Measurements from ENCODE around the gene BANF1.

The BANF1 gene

DNA sequence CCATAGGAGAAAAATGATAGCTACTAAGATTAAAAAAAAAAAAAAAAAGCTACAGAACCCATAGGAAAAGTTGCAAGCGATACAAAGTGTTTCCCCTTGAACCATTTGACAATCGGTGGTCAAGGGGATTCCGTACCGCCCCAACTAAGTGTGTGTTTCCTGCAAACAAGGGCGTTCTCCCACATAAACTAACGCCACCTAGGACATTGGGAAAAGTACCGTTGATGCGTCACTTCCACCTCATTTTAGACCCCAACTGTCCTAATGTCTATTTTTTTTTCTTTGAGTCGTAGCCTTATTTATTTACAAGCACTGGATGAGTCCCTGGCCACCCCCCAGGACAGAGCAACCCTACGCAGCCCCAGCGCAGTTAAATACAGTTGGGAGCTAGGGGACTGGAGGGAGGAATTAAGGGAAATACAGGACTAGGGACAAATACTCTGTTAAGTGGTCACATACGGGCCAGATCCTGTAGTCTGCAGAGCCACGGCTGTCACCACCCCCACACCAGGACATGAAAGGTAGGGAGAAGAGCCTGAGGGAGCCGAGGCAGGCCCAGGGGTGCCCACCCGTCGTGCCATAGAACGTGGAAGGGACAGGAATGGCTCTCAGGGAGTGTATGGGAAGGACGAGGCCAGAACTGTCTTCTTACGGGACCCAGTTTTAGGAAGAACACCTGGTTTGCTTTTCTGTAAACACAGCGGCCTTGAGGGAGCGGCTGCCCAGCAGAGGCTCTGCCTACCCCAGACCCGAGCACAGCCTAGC lies 19.3 kb upstream of the BANF1 start:
- ChIA-PET POLR2A (no interaction called here), CTCF (interaction anchor here (1.0 to 17.1 kb wide), 4 partner anchors 39 to 164 kb away, joined by 3 to 287 read pairs (median 3); partner anchors contain the start of genes CCDC85B, CTSW and FIBP)
- no peak for DNase-seq (ENCODE audit: extremely low spot score)
- no peak for TF ChIP-seq CTCF (IDR thresholded peaks at IDR 0.05; ENCODE audit: control extremely low read depth, extremely low read depth, low read depth, missing control alignments)

DNA sequence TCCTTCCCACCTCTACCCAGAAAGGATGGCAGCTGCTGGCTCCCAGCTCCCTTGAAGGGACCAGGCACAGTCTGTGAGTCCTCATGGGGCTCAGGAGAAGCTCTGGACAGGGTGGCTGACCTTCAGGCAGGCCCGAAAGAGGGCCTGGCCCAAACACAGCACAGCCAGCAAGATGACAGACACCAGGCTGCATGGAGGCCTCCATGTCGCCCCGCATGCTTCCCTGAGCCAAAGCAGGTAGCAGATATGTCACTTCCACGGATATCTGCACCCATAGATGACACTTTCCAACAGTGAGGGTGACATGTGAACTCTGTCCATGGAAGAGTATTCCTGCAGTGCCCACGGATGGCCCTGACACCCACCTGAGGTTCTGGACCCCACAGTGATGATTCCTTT lies 18.7 kb upstream of the BANF1 start:
- no peak for DNase-seq (ENCODE audit: extremely low spot score)
- TF ChIP-seq CTCF (IDR thresholded peaks at IDR 0.05; ENCODE audit: control extremely low read depth, extremely low read depth, low read depth, missing control alignments): no peak
- ChIA-PET CTCF (interaction anchor here (1.0 to 17.1 kb wide), 4 partner anchors 39 to 203 kb away, joined by 3 to 287 read pairs (median 8); partner anchors contain the start of genes AP5B1, CCDC85B, CTSW and FIBP), POLR2A (no interaction called here)

- no peak for DNase-seq (ENCODE audit: extremely low spot score)
- POLR2A ChIA-PET: no interaction called here
- no peak for TF ChIP-seq CTCF (IDR thresholded peaks at IDR 0.05; ENCODE audit: control extremely low read depth, extremely low read depth, low read depth, missing control alignments)
- CTCF ChIA-PET: interaction anchor here (17.1 kb wide), 1 partner anchor 103 kb away, joined by 287 read pairs; the partner anchor contains the start of genes CCDC85B, CTSW and FIBP
These were observed 15.0 kb upstream of the BANF1 start for GRCh38 chr11:65987336-65987735.

DNA sequence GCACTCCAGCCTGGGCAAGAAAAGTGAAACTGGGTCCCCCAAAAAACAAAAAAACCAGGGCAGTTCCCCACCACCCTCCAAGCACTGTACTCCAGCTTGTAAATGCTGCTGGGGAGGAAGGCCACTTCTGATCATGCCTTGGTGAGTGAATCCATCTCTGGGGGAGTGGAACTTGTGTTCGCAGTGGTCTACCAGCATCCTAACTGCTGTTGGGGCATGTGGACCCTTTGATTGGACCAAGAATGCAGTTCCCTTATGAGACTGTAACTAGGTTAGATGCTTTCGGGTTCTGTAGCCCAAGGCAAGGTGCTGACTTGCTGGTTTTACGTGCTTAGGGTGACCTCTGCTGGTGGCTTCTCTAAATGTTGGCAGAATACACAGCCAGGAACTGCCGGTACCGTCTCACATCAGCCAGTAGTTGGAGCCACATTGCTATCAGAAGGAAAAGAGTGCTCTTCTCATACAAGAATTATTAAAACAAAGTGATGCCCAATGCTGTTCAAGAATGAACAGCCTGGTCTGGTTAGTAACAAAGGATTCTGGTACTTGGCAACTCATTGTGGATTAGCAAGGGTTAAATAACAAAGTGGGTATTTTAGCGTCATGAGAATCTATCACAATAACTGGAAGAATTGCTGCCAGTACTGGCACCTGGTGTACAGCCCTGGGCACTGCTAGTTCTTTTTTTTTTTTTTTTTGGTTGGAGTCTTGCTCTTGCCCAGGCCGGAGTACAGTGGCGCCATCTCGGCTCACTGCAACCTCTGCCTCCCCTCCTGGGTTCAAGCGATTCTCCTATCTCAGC lies 13.3 kb upstream of the BANF1 start:
- POLR2A ChIA-PET: no interaction called here
- DNase-seq (ENCODE audit: extremely low spot score): peak; percentile 91
- CTCF ChIA-PET: interaction anchor here (0.6 to 17.1 kb wide), 23 partner anchors 9 to 283 kb away, joined by 3 to 287 read pairs (median 5); partner anchors contain the start of genes BANF1, CCDC85B, CTSW and EIF1AD
- peak; percentile 99 for TF ChIP-seq CTCF (IDR thresholded peaks at IDR 0.05; ENCODE audit: control extremely low read depth, extremely low read depth, low read depth, missing control alignments)

GRCh38 chr11:65992056-65992455 lies 10.2 kb upstream of the BANF1 start:
- POLR2A ChIA-PET: interaction anchor here (0.6 kb wide), 1 partner anchor 66 kb away, joined by 3 read pairs; no protein-coding TSS in a partner anchor
- CTCF ChIA-PET: interaction anchor here (1.0 to 17.1 kb wide), 7 partner anchors 31 to 287 kb away, joined by 3 to 287 read pairs (median 5); partner anchors contain the start of genes CCDC85B, CTSW, FIBP and MUS81
- DNase-seq (ENCODE audit: extremely low spot score): no peak
- no peak for TF ChIP-seq CTCF (IDR thresholded peaks at IDR 0.05; ENCODE audit: control extremely low read depth, extremely low read depth, low read depth, missing control alignments)

- TF ChIP-seq CTCF (IDR thresholded peaks at IDR 0.05; ENCODE audit: control extremely low read depth, extremely low read depth, low read depth, missing control alignments): no peak
- POLR2A ChIA-PET: no interaction called here
- CTCF ChIA-PET: interaction anchor here (17.1 kb wide), 1 partner anchor 113 kb away, joined by 287 read pairs; the partner anchor contains the start of genes CCDC85B, CTSW and FIBP
- DNase-seq (ENCODE audit: extremely low spot score): no peak
These were observed 5.0 kb upstream of the BANF1 start for GRCh38 chr11:65997286-65997685.
